Muscle of back (tissue), 11 donors: ENCODE data around the gene SMIM21. TPM values are rescaled to one million over a fixed set of nuclear protein-coding genes. Genes with fewer than 3 reads are reported as not detected.

Source experiments
- DNase-seq, 3 donors: peaks; one replicate each; pipeline versions ENCODE4 v3.0.0 to v3.0.0-alpha.2; 2013
- polyA plus RNA-seq, 10 donors: library from polyadenylated mRNA; unstranded; fragments of 120-200 nt; gene quantifications; one replicate each; pipeline ENCODE4 v1.2.1, GENCODE V29; 2013; ENCODE audit not compliant: insufficient read length in 10 of 10

Gene SMIM21
- polyA plus RNA-seq, 10 donors: not detected

DNA sequence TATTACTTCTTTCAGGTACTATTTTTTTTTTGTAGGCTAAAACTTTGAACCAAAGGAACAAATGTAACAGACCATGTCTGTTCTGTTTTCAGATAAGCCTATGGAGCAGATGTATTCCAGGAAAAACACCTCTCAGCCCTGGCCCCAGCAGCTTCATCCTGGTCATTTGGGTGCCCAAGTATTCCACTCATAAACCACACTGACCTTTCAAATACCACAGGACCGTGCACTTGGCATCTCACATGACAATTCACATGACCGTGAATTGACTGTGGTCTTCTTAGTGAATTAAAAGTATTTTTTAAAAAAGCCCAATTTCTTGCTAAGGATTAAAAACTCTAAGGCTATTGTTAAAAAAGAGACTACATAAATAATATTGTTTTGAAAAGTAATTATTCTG is 50.2 kb downstream of the SMIM21 start:
- DNase-seq: no peak

DNA sequence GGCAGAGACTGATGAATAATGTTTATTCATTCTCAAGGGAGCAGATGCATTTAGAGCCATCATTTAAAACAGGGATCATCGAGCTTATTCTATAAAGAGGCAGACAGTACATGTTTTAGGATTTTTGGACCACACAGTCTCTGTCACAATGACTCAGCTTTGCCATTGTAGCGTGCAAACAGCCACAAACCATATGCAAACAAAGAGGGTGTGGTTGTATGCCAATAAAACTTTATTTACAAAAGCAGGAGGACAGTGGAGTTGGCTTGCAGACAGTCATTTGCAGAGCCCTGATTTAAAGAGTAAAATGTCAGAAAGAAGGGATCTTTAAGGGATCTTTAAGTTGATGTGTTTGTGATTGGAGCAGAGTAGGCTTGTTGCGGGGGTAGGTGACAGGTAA is 51.5 kb downstream of the SMIM21 start:
- DNase-seq: no peak

DNA sequence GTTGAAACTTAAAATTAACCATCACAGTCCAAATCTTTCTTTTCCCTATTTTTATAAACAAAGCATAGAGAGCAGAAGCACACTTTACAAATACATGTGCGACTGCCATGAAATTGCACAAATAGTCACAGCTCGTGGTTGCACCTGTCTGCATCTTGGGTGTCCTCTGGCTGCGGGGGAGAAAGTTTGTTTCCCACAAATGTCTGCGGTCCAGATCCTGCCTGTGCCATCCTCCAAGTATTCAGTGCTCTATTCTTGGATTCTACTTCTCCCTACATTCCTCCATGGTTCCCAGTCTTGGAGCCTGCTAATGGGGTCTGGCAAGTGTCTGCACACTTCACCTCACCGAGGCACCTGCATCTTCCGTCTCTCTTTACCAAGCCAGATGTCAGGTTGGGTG is 52.2 kb downstream of the SMIM21 start:
- DNase-seq: no peak

DNA sequence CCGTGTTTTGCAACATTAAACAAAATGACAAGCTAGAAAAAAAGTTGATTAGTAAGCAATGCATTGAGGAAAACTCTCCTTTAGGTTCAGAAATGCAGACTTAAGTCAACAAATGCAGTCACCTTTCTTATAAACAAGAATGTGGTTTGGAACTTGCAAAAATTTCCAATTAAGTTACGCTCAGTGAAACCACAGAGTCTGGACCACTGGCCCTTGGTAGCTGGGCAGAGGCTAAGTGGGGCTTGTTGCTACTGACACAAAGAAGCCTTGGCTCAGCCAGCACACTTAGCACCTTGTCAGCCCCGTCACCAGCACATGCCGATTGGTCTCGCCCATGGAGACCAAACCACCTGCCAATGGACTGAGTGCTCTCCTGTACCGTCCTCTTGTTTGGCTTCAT is 53.0 kb downstream of the SMIM21 start:
- no peak for DNase-seq

DNA sequence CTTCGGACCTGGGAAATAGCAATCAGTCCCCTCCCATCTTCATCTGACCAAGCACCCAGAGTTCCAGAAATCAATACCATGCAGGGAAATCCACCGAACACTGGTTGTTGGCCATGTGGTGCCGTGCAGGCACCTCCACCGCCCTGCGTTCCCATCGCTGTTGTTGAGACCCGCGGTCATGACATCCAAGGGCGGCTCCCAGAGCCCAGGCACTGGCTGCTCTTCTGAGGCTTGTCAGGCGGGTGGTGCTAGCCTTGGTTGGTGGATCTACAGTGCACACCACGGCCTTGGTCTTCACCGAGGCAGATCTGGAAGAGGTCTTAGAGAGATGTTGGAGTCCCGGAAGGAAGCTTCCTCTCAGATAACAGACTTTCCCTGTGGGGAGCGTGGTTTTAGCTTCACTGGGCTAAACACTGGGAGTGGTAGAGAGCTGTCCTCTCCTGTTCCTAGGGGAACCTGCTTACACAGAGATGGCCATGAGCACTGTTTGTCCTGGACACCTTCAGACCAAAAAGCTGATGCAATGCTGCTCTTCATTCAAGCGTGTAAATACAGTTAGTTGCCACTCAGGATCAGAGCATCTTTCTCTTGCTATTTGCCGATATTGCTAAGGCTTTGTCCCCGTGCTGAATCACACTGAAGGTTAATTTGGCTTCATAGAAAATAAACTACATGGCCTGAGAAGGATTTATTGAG is 58.3 kb downstream of the SMIM21 start:
- DNase-seq: no peak

DNA sequence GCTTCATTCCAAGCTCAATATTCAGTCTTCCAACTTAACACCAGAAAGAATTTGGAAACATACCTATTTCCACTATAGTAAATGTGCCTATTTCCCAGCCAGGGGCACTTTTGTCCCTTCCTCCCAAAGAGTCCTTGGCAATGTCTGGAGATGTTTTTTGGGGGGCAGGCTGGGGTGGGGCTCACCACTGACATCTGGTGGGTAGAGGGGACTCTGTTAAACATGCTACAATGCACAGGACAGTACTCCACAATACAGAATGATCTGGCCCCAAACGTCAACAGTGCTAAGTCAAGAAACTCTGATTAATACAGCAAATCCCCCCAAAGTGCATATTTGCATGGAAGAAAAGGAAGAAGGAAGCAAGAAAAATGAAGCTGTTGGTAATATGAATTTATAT is 61.7 kb downstream of the SMIM21 start:
- DNase-seq: no peak

DNA sequence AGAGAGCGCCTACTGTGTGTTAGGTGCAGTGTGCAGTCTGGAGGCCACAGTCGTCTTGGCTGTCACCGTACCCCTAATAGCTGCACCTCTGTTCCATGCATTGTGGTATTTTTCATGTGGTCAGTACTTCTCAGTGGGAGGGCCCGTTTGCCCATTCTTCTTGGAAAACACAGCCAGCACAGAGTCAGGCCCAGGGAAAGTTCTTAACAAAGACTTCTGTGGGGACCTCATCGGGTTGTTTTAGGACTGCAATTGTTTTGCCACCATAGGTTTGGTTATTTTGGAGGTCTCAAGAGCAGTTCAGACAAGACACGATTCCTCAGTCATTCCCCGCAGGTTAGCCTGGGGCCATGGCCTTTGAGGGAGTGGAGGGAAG is 62.3 kb downstream of the SMIM21 start:
- DNase-seq: no peak

DNA sequence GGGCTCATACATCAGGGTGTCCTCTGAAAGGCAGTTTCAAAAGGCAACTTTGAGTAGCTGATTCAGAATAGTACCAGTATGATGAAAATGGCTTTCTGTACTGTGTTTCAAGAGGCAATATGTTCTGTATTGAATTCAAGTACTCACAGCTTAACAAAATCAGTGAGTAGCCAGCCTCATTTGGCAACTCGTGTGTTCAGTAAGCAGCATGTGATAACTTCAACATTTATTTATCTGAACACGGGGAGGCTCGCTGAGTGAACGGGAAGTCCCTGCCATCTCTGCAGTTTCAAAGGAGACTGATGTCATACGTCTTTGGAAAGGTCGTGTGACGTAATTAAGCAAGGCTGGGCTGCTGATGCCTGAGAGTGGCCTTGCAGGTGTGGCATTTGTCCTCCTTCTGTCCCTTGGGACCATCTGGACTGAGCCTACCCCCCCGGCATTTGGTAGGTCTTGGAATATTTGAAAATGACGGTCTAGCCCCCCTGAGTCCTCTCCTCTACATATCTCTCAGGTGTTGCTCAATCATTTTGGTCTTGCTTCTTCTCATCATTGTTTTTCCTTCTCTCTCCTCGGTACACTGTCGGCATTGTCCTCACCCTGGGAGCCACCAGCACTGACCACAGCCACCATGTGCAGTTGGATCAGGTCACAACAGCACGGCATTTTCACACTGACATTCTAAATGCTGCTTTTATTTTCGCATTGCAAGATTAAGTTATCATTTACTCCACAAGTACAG is 62.8 kb downstream of the SMIM21 start:
- no peak for DNase-seq

DNA sequence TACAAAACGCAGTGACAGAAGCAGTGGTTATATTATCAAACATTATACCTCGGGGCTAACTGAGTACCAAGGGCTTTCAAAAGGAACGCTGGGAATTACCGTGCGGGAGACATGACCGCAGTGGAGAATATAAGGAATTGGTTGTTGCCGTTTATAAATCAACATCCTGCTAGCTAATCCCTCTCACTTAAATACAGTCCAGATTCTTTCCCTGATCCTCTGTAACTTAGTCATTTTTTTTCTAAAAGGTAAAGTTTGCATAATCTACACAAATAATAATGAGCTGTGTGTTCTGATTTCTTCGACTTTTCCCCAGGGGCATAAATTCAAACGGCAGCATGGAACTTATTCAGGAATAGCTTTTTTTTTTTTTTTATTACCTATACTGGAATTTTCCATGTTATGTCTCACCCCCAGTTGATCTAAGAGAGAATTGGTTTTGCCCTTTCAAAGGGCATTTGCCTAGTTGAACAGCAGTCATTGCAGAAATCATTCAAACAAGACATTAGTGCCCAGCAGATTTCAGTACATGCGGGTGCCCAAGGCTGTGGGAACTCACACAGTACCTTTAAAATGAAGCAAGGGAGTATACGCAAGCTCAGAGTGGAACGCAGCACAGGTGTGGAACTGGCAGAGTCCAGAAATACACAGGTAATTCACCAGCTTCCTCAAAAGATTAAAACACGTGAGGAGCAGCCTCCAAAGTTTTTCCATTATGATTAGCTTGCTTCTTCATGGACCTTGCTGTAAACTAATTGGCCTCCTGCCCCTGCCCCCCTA is 63.9 kb downstream of the SMIM21 start:
- no peak for DNase-seq

DNA sequence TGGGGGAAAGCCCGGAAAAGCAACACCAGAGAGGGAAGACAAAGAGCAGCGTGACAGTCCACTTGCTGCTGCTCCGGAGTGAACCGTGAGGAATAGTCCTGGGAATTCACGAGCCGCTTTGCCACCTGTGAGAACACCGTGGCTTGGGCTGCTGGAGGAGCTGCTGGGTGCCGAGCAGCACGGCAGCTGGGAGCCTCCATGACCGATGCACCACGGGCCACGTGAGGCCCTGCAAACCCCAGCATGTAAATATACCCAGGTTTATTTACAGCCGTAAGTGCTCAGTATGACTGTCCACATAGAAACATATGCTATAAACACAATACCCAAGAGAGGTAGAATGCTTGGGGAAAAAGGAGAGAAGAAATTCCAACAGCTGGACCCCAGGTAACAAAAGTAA is 65.1 kb downstream of the SMIM21 start:
- DNase-seq: no peak

DNA sequence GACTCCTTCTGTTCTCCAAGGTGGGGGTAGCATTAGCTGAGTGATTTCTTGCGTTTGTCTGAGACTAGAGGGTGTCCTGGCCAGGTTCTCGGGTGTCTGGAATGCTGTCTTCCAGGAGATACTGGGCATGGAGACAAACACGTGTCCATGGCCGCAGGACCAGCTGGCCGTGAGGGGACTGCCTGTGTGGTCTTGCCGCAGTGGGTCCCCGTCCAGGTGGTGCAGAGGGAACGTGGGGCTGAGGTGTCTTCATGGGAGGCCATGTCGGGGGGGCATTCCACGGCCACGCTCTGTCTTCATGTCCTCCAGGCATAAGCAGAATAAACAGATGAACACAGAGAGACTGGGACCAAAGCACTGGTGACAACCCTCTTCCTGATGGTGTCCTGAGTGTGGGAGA is 66.6 kb downstream of the SMIM21 start:
- peak in 1 of 3 donors; percentile 22 for DNase-seq

DNA sequence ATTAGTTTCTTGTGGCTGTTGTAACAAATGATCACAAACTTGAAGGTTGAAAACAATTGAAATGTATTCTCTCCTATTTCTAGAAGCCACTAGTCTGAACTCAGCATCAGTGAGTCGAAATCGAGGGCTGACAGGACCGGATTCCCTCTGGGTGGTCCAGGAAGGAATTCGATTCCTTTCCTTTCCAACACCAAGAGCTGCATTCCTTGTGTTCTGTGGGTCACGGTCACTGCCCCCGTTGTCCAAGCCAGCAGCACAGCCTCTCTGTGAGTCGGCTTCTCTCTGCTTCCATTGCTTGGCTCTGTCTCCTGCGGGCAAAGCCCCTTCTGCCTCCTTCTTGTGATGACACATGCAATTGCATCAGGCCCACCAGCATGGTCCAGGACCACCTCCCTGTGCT is 67.3 kb downstream of the SMIM21 start:
- no peak for DNase-seq

Other genes with a start within 250 kb of the SMIM21 start
- 10 to 100 TPM; 29.3 to 48.8 (median 38.2) TPM for gene PTGR3, start 218.6 kb downstream of the SMIM21 start, polyA plus RNA-seq
- gene TSHZ1, start 216.9 kb downstream of the SMIM21 start, polyA plus RNA-seq: 10 to 100 TPM; 17.7 to 27.1 (median 23.7) TPM